GM18858 (cell line): ENCODE results near the gene CYB5R4.
"Not testable (repeated sequence)": the region's sequence is repeated elsewhere in the genome, so short reads cannot be mapped to it uniquely, and the experiment has no call there.

Experiments
- ATAC-seq: cut with Tn5 transposase; IDR thresholded peaks from one replicate; pipeline ENCODE4 v1.9.1; 2021; ENCODE audit not compliant: unreplicated experiment

Gene CYB5R4

DNA sequence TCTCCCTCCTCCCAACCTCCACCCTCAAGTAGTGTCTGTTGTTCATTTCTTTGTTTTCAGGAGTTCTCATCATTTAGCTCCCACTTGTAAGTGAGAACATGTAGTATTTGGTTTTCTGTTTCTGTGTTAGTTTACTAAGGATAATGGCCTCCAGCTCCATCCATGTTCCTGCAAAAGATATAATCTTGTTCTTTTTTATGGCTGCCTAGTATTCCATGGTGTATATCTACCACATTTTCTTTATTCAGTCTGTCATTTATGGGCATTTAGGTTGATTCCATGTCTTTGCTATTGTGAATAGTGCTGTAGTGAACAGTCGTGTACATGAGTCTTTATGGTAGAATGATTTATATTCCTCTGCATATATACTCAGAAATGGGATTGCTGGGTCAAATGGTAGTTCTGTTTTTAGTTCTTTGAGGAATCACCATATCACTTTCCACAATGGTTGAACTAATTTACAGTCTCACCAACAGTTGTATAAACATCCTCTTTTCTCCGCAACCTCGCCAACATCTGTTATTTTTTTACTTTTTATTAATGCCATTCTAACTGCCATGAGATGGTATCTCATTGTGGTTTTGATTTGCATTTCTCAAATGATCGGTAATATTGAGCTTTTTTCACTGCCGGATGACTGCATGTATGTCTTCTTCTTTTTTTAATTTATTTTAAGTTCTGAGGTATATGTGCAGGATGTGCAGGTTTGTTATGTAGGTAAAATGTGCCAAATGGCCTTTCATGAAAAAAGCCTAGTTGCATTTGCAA is 48.3 kb downstream of the CYB5R4 start:
- ATAC-seq: not testable (repeated sequence)

GRCh38 chr6:83908813-83909212 is 49.3 kb downstream of the CYB5R4 start:
- ATAC-seq: no peak

- ATAC-seq: no peak
Observed at GRCh38 chr6:83911278-83911677, 51.8 kb downstream of the CYB5R4 start.

DNA sequence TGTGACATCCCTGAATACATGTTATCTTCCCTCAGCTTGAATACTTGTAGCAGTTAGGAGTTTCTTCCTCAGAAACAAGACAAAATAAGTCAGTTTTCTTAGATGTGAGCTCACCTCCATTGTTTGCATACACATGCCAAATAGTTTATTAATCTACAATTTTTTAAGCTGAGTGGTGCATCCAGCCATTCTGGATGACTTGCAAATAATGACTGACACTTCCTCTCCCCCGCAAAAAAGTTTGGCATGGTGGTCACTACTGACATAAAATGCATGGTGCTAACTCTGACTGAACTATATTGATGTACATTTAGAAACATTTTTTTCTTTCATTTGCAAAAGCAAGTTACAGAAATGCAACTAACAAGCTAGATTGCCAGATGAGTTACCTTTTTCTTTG is 55.5 kb downstream of the CYB5R4 start:
- ATAC-seq: no peak

DNA sequence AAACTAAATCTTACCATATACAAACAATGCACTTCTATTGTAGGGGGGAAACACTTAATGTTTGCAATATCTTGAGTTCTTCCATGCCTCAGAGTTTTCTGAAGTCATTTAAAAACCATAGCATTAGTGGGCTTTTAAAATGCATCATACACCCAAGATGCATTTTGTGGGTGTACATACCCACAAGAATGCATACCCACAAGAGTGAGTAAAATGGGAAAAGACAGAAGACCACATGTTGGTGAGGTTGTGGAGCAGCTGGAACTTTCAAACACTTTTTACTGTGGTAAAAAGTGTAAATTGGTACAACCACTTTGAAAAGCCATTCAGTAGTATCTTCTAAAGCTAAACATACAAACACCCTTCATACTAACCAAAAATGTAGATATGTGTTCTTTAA is 57.5 kb downstream of the CYB5R4 start:
- no peak for ATAC-seq

DNA sequence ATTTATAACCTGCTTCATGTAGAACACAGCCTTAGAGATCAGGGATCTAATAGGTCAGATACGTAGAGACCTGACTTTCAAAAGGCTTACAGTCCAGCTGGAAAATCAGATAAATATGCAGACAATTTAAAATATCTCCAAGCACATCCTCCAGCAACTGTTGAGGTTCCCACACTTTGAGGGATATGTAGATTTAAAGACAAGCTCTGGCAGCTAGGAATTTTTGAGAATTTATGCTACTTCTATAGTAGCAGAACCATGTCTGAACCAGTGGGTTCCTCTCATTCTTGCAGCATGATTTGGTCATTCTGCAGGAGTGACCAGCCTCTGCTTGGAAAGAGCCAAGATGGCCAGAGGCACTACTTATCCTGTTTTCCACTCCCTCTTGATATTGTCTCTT is 60.5 kb downstream of the CYB5R4 start:
- ATAC-seq: no peak

DNA sequence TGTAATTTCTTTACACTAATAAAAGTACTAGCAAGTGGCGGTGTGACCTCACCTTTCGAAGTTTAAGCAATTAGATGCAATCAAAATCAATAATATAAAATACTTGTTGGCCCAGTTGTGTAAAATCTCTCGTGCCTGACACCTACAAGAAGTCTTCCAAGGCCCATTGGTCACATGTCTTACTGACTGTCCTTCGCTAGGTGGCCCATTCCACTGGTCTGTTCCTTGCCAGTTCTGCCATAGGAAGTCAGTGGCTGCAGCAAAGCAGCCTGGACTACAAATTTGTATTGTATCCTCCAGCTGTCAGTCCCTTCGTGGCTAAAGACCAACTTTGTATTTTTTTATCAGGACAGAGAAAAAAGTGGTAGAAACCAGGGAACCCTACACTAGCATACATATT is 61.8 kb downstream of the CYB5R4 start:
- no peak for ATAC-seq

GRCh38 chr6:83927470-83927869 is 68.0 kb downstream of the CYB5R4 start:
- ATAC-seq: no peak

GRCh38 chr6:83928286-83928685 is 68.8 kb downstream of the CYB5R4 start:
- peak; percentile 55 for ATAC-seq

DNA sequence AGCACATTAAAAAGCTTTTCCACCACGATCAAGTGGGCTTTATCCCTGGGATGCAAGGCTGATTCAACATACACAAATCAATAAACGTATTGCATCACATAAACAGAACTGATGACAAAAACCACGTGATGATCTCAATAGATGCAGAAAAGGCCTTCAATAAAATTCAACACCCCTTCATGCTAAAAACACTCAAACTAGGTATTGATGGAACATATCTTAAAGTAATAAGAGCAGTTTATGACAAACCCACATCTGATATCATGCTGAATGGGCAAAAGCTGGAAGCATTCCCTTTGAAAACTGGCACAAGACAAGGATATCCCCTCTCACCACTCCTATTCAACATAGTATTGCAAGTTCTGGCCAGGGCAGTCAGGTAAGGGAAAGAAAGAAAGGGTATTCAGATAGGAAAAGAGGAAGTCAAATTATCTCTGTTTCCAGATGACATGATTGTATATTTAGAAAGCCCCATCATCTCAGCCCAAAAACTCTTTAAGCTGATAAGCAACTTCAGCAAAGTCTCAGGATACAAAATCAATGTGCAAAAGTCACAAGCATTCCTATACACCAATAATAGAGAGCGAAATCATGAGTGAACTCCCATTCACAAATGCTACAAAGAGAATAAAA is 86.8 kb downstream of the CYB5R4 start:
- not testable (repeated sequence) for ATAC-seq

DNA sequence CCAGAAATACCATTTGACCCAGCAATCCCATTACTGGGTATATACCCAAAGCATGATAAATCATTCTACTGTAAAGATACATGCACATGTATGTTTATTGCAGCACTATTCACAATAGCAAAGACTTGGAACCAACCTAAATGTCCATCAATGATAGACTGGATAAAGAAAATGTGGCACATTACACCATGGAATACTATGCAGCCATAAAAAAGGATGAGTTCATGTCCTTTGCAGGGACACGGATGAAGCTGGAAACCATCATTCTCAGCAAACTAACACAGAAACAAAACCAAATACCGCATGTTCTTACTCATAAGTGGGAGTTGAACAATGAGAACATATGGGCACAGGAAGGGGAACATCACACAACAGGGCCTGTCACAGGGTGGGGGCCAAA is 88.5 kb downstream of the CYB5R4 start:
- not testable (repeated sequence) for ATAC-seq

DNA sequence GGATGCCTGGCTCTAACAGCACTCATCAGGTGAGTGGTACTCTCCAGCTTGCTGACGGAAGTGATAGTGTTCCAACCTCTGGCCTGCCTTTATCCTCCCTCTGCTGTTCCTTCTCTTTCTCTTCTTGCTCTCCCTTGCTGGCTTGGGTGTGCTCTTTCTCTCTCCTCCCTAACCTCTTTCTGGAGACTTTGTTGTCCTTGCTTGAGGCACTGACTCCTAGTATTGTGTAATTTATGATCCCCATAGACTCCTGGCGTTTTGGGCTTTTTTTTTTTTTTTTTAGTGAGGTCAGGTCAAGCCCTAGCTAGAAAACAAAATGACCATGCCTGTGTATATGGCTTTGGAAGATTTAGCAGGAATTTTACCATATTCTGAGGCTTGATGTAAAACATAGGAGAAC is 89.4 kb downstream of the CYB5R4 start:
- ATAC-seq: no peak

GRCh38 chr6:83951423-83951822 is 91.9 kb downstream of the CYB5R4 start:
- not testable (repeated sequence) for ATAC-seq

DNA sequence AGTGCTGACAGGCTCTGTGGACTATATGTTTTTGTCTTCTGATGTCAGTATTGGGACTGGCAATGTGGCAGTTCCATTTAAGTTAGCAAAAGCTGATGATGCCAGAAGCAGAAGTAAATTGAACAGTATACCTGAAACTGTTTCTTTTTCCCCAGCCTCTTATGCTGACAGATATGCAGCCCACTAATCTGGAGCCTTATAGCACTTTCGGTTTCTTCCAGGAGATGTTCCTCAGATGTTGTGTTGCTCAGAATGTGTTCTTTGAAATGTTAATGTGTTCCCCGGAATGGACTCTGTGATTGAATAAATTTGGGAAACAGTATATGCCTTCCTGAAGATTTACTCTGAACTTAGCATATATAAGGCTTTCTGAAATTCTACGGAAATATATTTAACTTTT is 93.3 kb downstream of the CYB5R4 start:
- no peak for ATAC-seq

DNA sequence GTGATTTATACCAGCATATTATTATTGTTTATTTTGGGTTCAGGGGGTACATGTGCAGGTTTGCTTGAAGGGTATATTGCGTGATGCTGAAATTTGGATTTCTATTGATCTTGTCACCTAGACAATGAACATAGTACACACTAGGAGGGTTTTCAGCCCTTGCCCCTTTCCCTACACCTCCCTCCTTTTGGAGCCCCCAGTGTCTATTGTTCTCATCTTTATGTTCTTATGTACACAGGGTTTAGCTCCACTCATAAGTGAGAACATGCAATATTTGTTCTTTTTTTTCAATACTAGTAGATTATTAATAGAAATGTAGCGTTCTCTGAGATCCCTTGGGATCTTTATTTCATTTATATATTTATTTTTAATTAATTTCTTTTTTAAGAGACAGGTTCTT is 94.9 kb downstream of the CYB5R4 start:
- no peak for ATAC-seq

GRCh38 chr6:83958241-83958685 is 98.8 kb downstream of the CYB5R4 start:
- no peak for ATAC-seq

- ATAC-seq: peak; percentile 23
Observed at GRCh38 chr6:83960664-83961063, 101.2 kb downstream of the CYB5R4 start.

- ATAC-seq: peak; percentile 94
Observed at GRCh38 chr6:83962582-83962981, 103.1 kb downstream of the CYB5R4 start.

DNA sequence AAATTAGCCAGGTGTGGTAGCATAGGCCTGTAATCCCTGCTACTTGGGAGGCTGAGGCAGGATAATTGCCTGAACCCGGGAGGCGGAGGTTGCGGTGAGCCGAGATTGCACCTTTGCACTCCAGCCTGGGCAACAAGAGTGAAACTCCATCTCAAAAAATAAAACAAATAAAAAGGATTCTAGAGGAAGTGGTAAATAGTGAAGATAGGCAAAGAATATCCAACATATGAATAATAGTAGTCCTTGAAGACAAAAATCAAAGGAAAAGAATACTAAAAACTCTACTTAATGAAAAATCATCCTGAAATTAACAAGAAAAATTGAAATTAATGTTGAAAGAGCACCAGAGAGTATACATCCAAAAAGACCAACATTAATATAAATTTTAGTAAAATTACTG is 107.0 kb downstream of the CYB5R4 start:
- ATAC-seq: no peak

DNA sequence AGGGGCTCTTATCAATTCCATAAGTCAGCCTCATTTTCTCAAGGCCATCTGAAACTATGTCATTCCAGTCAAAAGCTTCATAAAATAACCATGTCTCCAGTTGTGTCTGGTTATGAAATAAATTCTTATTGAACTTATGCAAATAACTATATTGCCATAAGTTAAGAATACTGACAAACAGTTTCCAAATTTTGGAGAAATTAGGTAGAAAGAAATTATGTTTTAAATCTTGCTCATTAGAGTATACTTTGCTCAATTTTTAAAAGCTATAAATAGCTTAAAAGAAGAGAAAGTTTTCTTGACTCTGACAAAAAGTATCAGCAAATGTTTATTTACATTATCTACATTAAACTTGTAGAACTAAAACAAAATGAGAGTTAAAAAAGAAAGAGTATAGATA is 111.1 kb downstream of the CYB5R4 start:
- no peak for ATAC-seq

DNA sequence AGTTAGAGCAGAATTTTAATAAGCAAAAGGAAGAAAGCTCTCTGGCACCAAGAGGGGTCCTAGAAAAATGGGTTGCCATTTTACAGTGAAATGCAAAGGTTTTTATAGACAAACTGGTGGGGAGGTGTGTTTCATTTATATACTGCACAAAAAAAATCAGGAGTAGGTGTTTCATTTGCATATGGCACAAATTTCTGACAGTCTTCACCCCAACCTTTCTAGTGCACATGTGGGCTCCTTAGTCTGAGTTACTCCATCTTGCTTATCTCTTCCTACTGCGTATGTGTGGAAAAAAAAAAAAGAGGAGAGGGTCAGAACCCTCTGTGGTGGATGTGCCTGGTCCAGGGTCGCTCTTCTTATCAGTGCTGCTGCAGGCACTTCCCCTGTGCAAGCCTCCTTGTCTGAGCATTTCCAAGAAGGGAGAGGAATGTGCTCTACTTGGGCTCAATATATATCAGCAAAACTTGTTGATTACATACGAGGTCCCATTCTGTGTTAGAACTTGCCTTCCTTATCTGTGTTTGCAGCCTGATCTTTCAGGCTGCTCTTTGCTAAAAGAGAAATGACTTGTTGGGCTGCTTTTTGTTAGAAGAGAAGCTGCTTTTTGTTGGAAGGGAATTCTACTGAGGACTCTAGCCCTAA is 115.0 kb downstream of the CYB5R4 start:
- ATAC-seq: no peak
